ENCODE results near the gene PAIP2B. TPM values are rescaled to one million over a fixed set of nuclear protein-coding genes. Genes with fewer than 3 reads are reported as not detected.

Gene PAIP2B
- total and polyA plus RNA-seq, 2 of the 13 experiments (the other 11 are each of a cell fraction or from before 2014, with no cell fraction given) = 0.16 to 0.29 TPM

DNA sequence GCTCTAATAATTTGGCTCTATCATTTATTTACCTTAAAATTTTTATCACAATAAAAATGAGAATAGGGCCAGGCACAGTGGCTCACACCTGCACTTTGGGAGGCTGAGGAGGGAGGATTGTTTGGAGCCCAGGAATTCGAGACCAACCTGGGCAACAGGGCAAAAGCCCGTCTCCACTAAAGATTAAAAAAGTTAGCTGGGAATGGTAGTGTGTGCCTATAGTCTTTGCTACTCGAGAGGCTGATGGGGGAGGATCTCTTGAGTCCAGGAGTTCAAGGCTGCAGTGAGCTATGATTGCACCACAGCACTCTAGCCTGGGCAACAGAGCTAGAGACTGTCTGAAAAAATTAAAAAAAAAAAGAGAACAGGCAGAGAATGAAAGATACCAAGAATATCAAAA, 90.7 kb downstream of the PAIP2B start (continued):
- TF ChIP-seq, protein P1, sequence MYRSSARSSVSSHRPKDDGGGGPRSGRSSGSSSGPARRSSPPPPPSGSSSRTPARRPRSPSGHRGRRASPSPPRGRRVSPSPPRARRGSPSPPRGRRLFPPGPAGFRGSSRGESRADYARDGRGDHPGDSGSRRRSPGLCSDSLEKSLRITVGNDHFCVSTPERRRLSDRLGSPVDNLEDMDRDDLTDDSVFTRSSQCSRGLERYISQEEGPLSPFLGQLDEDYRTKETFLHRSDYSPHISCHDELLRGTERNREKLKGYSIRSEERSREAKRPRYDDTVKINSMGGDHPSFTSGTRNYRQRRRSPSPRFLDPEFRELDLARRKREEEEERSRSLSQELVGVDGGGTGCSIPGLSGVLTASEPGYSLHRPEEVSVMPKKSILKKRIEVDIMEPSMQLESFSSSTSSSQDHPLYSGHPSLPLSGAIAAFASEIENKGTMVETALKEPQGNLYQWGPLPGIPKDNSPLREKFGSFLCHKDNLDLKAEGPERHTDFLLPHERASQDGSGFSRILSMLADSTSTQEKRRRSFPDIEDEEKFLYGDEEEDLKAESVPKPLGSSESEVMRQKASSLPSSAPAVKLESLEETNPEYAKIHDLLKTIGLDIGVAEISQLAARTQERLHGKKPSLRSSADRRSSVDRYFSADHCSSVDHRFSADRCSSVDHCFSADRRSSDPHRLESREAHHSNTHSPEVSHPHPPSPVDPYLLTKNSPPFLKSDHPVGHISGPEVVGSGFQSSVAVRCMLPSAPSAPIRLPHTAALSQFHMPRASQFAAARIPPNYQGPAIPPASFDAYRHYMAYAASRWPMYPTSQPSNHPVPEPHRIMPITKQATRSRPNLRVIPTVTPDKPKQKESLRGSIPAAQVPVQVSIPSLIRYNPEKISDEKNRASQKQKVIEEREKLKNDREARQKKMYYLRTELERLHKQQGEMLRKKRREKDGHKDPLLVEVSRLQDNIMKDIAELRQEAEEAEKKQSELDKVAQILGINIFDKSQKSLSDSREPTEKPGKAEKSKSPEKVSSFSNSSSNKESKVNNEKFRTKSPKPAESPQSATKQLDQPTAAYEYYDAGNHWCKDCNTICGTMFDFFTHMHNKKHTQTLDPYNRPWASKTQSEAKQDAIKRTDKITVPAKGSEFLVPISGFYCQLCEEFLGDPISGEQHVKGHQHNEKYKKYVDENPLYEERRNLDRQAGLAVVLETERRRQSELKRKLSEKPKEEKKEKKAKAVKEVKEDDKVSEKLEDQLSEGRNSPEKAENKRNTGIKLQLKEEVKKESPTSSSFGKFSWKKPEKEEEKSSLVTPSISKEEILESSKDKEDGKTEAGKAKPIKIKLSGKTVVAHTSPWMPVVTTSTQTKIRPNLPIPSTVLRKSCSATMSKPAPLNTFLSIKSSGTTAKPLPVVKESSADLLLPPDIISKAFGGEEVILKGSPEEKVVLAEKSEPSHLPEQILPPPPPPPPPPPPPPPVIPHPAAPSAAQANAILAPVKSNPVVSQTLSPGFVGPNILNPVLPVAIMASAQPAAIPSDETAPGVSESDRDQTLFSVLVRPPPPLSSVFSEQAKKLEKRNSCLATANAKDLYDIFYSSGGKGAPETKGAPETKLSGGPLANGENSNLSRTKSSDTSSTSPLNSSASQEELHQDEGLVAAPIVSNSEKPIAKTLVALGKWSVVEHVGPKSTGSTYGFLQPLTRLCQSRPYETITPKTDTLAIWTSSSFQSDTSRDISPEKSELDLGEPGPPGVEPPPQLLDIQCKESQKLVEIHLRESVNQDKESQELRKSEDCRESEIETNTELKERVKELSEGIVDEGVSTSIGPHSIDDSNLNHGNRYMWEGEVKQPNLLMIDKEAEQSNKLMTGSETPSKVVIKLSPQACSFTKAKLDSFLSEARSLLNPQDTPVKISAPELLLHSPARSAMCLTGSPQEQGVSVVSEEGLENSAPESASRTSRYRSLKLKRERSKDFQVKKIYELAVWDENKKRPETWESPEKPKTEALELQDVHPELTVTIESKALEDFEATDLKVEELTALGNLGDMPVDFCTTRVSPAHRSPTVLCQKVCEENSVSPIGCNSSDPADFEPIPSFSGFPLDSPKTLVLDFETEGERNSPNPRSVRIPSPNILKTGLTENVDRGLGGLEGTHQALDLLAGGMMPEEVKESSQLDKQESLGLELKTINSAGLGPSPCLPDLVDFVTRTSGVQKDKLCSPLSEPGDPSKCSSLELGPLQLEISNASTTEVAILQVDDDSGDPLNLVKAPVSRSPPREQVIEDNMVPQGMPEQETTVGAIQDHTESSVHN (CRISPR knock-in tag; IDR thresholded peaks at IDR 0.05) = no peak
- TF ChIP-seq, protein P2, sequence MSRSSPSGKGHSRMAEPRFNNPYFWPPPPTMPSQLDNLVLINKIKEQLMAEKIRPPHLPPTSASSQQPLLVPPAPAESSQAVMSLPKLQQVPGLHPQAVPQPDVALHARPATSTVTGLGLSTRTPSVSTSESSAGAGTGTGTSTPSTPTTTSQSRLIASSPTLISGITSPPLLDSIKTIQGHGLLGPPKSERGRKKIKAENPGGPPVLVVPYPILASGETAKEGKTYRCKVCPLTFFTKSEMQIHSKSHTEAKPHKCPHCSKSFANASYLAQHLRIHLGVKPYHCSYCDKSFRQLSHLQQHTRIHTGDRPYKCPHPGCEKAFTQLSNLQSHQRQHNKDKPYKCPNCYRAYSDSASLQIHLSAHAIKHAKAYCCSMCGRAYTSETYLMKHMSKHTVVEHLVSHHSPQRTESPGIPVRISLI (CRISPR knock-in tag; IDR thresholded peaks at IDR 0.05; ENCODE audit: borderline replicate concordance) = peak; percentile 82
- TF ChIP-seq ZFP1 (CRISPR knock-in tag; IDR thresholded peaks at IDR 0.05) (0 out of 2 replicates have a peak, but pooled peaks have one; percentile 34), U2AF2 (IDR thresholded peaks at IDR 0.05; ENCODE audit: low read depth, low read length) (no peak), ZNF839 (CRISPR knock-in tag; IDR thresholded peaks at IDR 0.05; ENCODE audit: borderline replicate concordance) (no peak), RFXAP (CRISPR knock-in tag; IDR thresholded peaks at IDR 0.05; ENCODE audit: borderline replicate concordance) (0 out of 2 replicates have a peak, but pooled peaks have one; percentile 42), HNRNPH1 (optimal IDR thresholded peaks at IDR 0.05; ENCODE audit: low read depth, low read length) (no peak), TOPORS (CRISPR knock-in tag; IDR thresholded peaks at IDR 0.05) (no peak), ZEB1 (IDR thresholded peaks at IDR 0.05; ENCODE audit: insufficient replicate concordance, low read depth) (no peak), ZNF616 (CRISPR knock-in tag; IDR thresholded peaks at IDR 0.05; ENCODE audit: low read depth) (no peak), HOXA3 (CRISPR knock-in tag; IDR thresholded peaks at IDR 0.05) (peak; percentile 44; the same call in 1 of the 2 replicates), SOX13 (IDR thresholded peaks at IDR 0.05) (no peak), SOX13 (CRISPR knock-in tag; conservative IDR thresholded peaks at IDR 0.05 in 1 of 2, IDR thresholded peaks at IDR 0.05 in 1 of 2) (peak in 1 of 2 experiments; percentile 32; a peak in 1 of 4 replicates)
- TF ChIP-seq, protein P3, sequence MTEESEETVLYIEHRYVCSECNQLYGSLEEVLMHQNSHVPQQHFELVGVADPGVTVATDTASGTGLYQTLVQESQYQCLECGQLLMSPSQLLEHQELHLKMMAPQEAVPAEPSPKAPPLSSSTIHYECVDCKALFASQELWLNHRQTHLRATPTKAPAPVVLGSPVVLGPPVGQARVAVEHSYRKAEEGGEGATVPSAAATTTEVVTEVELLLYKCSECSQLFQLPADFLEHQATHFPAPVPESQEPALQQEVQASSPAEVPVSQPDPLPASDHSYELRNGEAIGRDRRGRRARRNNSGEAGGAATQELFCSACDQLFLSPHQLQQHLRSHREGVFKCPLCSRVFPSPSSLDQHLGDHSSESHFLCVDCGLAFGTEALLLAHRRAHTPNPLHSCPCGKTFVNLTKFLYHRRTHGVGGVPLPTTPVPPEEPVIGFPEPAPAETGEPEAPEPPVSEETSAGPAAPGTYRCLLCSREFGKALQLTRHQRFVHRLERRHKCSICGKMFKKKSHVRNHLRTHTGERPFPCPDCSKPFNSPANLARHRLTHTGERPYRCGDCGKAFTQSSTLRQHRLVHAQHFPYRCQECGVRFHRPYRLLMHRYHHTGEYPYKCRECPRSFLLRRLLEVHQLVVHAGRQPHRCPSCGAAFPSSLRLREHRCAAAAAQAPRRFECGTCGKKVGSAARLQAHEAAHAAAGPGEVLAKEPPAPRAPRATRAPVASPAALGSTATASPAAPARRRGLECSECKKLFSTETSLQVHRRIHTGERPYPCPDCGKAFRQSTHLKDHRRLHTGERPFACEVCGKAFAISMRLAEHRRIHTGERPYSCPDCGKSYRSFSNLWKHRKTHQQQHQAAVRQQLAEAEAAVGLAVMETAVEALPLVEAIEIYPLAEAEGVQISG (CRISPR knock-in tag; IDR thresholded peaks at IDR 0.05) = peak; percentile 39; the same call in 1 of the 2 replicates
- TF ChIP-seq, protein P4, sequence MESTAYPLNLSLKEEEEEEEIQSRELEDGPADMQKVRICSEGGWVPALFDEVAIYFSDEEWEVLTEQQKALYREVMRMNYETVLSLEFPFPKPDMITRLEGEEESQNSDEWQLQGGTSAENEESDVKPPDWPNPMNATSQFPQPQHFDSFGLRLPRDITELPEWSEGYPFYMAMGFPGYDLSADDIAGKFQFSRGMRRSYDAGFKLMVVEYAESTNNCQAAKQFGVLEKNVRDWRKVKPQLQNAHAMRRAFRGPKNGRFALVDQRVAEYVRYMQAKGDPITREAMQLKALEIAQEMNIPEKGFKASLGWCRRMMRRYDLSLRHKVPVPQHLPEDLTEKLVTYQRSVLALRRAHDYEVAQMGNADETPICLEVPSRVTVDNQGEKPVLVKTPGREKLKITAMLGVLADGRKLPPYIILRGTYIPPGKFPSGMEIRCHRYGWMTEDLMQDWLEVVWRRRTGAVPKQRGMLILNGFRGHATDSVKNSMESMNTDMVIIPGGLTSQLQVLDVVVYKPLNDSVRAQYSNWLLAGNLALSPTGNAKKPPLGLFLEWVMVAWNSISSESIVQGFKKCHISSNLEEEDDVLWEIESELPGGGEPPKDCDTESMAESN (CRISPR knock-in tag; conservative IDR thresholded peaks at IDR 0.05) = 0 out of 2 replicates have a peak, but pooled peaks have one; percentile 28
